C1 segment of cervical spinal cord (tissue), 14 donors: Measurements from ENCODE around the gene ZMYM3.

Source experiments
- DNase-seq, 14 donors: peaks; one replicate each; lab custom pipeline; 2025; lab: John Stamatoyannopoulos, UW

The ZMYM3 gene

DNA sequence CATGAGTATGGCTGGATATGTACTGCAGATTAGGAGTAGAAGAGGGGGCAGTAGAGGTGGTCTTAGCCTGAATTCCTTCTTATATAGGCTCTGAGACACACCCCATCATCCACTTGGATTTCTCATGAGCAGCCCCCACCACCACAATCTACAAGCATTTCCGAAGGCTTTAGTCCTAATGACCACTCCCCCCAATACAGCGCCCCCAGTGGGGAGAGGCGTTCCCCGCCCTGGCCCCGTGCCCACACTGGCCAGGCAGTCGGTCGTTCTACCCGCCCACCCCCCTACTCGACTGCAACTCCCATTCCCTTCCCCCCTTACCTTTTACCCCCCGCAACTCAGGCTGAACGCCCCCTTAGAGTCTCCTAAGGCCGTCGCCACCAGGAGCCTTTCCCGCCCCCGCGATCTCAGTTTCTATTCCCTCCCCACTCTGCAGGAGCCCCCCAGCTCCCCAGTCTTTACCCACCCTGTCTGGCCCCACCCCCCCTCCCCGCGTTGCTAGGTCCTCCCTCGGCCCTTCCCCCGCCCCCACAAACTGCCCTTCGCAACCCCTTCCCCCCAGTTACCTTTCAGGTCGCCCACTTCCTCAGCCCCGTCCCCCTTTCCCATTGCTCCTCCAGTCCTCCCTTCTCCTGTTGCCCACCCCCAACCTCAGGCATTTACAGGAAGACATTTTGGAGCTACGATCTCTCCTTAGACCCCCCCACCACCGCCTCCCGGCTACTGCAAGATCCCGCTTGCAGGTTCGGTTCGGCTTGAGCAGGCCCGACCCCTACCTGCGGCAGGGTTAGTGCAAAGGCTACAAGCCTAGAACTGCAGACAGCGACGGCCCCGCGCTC, 468 bp downstream of the ZMYM3 start:
- DNase-seq, result peak in 4 of 14 donors; percentile 7 to 25 (median 22)

- DNase-seq, result no peak
Observed at GRCh38 chrX:71252221-71252620, 1.7 kb downstream of the ZMYM3 start.

GRCh38 chrX:71251466-71251973, 2.4 kb downstream of the ZMYM3 start:
- no peak for DNase-seq

DNA sequence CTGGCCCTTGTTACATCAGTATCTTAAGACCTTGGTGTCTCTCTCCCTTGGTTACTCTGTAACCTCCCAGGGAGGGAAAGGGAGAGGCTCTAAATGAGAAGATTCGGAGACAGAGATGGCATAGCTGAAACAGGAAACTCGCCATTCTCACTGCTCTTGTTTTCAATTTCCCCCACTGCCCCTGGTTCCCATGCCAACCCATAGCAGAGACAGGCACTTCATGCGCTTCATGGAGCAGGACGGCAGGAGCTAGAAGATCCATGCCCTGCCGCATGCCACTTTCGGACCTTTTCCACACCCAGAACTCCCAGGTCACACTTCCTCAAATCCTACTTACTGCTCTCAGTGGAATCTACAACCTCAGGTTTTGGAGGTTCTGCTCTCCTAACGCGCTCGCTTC, 3.1 kb downstream of the ZMYM3 start:
- DNase-seq, result no peak

- DNase-seq, result no peak
Observed at GRCh38 chrX:71245159-71245558, 8.8 kb downstream of the ZMYM3 start.

- DNase-seq, result no peak
Observed at GRCh38 chrX:71244359-71245128, 9.4 kb downstream of the ZMYM3 start.

DNA sequence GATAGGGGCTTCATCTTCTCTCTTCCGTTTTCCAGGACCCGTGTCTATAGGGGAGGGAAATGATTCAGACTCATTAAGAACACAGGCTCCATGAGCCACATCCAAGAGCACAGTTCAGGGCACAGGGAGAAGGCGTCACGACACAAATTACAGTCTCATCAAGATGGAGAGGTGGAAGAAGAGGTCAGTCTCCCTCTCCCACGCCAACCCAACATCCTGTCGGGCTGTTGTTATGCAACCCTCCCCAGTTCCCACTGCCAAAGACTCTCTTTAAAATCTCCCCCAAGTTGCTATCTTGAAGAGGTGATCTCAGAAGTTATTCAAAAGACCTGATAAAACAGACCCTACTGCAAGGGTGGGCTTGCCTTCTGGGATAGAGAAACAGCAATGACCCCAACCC, 12.6 kb downstream of the ZMYM3 start:
- no peak for DNase-seq

DNA sequence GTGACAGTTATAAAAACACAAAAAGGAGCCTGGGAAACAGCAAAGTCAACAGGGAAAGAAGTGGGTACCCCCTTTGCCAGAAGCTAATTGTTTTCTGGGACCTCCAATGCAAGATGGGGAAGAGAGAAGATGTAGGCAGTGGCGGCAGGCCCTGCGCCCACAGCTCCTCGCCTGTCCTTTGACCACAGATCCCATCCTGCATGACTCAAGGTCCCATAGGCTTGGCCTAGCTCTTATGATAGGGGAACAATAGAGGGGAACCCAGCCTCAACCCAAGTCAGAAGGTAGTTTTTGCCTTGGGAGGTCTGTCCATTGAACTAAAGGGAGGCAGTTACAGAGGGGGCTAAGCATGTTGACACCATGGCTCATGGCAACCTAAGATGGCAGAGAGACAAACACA, 14.2 kb downstream of the ZMYM3 start:
- no peak for DNase-seq

DNA sequence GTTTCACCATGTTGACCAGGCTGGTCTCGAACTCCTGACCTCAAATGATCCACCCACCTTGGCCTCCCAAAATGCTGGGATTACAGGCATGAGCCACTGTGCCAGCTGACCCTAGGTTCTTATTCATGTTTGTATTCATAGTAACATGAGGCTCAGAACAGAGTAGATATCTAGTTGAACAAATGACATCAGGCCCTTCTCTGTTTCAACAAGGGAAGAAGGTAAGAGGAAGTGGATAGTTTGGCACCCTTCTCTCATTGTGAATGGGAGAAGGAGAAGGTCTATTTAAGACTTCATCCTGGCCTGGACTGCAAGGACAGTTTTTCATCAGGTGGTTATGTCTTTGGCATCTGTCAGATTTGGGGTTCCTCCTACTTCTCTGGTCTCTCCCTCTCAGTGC, 17.1 kb downstream of the ZMYM3 start:
- no peak for DNase-seq

DNA sequence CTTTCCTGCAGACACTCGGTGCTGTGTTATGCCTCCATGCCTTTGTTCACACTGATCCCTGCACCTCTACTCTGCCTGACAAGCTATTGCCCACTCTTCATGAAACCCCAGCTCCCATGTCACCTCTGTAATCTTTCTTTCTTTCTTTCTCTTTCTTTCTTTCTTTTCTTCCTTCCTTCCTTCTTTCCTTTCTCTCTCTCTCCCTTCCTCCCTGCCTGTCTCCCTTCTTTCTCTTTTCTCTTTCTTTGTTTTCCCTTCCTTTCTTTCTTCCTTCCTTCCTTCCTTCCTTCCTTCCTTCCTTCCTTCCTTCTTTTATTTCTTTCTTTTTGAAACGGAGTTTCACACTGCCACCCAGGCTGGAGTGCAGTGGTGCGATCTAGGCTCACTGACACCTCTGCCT, 18.5 kb downstream of the ZMYM3 start:
- DNase-seq, result no peak

- no peak for DNase-seq
Observed at GRCh38 chrX:71228063-71228642, 25.8 kb downstream of the ZMYM3 start.

DNA sequence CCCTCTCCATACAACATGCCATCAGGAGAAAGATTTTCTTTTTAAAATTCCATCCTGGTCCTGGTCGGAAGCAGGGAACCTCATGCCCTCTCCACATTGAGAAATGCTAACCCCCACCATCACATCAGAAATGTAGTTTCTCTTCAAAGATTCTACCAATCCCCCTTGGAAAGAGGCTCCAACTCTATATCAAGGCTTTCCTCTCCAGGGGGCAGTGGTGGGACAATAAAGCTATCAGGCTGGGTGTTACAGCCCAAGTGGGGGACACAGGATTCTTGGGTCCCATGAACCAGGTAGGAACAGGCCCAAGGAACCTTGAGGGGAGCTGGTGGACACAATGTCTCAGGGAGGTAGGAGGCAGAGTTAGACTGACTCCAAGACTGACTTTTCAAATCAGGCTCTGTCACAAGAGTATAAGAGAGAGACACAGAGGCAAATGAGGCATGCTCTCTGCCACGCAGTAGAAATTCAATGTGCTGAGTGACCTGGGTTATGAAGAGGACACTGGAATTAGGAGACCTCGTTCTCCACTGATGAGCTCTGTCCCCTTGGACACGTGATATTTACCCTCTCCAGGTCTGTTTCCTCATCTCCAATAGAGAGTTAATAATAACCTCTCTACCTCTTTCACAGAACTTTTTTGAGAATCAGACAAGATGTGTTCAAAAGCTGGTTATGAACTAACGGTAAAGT, 26.4 kb downstream of the ZMYM3 start:
- DNase-seq, result no peak

GRCh38 chrX:71225676-71226075, 28.3 kb downstream of the ZMYM3 start:
- no peak for DNase-seq

DNA sequence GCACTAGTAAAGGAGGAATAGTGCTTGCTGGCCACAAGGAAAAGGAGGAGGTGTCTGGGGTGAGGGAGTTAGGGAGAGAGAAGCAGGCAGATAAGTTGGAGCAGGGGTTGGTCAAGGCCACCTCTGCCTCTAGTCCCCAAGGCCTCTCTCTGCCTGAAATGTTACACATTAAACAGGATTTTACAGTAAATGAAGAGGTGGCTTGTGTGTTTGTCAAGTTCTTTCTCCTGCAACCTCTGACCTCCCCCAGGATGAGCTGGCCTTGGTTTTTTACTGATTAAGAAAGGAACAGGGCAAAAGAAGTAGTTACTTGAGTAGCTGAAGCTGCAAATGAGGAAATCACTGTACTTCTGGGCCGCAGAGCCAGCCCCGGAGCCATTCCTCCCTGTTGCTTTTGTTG, 28.9 kb downstream of the ZMYM3 start:
- no peak for DNase-seq

DNA sequence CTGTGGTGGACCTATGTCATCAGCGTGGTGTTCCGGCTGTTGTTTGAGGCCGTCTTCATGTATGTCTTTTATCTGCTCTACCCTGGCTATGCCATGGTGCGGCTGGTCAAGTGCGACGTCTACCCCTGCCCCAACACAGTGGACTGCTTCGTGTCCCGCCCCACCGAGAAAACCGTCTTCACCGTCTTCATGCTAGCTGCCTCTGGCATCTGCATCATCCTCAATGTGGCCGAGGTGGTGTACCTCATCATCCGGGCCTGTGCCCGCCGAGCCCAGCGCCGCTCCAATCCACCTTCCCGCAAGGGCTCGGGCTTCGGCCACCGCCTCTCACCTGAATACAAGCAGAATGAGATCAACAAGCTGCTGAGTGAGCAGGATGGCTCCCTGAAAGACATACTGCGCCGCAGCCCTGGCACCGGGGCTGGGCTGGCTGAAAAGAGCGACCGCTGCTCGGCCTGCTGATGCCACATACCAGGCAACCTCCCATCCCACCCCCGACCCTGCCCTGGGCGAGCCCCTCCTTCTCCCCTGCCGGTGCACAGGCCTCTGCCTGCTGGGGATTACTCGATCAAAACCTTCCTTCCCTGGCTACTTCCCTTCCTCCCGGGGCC, 29.7 kb downstream of the ZMYM3 start:
- no peak for DNase-seq

DNA sequence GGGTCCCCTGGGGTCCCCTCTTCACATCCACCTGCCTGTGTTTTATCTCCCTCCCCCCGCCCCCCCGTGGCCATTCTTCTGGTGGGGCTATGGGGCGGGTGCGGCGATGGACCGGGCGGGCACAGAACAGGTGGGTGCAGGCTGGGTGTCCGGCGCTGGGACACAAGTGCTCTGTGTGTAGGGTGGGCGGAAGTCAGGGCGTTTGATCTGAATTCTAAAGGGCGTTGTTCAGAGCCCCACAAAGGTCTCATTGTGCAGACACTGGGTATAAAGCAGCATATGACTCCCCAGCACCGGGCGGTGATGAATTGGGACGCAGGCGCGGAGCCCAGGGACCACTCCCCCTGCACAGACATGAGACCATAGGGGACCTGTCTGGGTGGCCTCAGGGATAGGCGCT, 31.0 kb downstream of the ZMYM3 start, which contains the start of gene GJB1:
TSS of gene GJB1 (plus strand) at position 296 of the 400 bp plus-strand sequence. CDS start 484 bp downstream, outside the sequence.
- peak in 12 of 14 donors; percentile 4 to 78 (median 56) for DNase-seq

DNA sequence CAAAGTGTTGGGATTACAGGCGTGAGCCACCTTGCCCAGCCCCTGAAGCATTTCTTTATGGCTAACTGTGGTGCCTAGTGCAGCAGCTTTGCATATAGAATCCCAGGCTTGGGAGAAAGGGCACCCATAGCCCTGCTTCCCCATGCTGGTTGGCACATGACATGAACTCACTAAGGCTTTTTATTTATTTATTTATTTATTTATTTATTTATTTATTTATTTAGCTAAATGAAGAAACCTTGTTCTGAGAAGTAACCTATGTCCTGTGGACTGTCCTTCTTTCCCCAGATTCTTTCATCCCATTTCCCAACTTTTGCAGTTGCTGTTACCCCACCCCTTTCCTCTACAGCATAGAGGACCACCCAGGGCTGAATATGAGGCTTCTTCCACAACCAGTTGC, 32.8 kb downstream of the ZMYM3 start:
- no peak for DNase-seq

DNA sequence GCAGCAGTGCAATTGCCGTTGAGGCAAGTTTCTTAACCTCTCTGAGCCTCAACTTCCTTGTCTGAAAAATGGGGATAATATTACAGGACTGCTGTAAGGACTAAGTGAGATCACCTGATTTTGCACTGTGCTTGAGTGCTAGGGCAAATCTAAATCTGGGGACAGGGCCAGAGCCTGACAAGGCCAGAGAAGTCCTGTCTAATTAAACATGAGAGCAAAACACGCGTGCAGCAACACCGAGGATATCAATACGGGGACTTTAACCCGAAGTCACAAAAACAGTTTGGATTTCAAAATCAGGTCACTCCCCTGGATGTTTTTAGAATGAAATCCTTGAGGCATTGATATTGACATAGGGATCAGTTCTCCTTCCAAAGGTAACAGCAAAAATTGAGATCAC, 36.6 kb downstream of the ZMYM3 start:
- DNase-seq, result no peak

GRCh38 chrX:71216485-71216884, 37.5 kb downstream of the ZMYM3 start:
- no peak for DNase-seq

DNA sequence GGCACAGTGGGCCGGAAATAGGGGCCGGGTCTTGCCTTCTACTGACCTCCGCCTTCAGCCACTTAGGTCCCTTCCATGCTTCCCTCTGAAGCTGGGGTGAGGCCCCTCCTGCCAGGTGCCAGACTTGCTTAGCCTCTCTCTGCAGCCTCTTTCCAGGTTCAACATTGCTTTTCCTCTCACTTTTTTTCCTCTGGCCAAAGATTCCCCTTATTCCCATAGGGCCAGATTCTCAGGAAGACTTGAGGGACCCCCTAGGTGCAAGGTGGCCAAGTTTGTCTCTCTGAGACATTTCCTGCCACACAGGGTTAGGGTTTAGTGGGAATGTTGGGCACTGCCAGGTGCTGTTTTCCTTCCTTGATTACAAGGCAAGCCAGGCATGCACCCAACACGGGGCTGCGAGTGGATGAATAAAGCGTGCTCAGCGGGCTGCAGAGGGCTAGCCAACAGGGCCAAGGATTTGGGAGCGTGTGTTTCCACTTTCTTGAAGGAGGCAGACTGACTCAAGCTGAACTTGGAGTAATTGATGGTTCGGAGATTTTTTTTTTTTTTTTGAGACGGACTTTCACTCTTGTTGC, 38.5 kb downstream of the ZMYM3 start:
- no peak for DNase-seq
